ENCODE measurements around the gene TMEM269.

- TF ChIP-seq CTCF (optimal IDR thresholded peaks at IDR 0.05 in 1 of 3, IDR thresholded peaks at IDR 0.05 in 1 of 3, conservative IDR thresholded peaks at IDR 0.05 in 1 of 3; ENCODE audit: extremely low read depth in 1 of 3, insufficient read depth in 2 of 3, low read length in 3 of 3) (no peak), EZH2 (IDR thresholded peaks at IDR 0.05; ENCODE audit: low read length) (no peak)
Measured at GRCh38 chr1:42735056-42735455, 49.7 kb upstream of the TMEM269 start.
